K562 (cell line): ENCODE data around the gene KLHL12. TPM values are rescaled to one million over a fixed set of nuclear protein-coding genes. Genes with fewer than 3 reads are reported as not detected.

Source experiments
- ARHGAP35 ChIP-seq: fragments of 450-650 bp; IDR thresholded peaks from 2 replicates; pipeline ENCODE4 v1.6.1; 2018; ENCODE audit not compliant: partially characterized antibody
- ARID3B ChIP-seq: fragments of 250-450 bp; sonication (Bioruptor Pico); IDR thresholded peaks from 2 replicates; pipeline ENCODE4 v1.4.0; 2020; ENCODE audit warnings: borderline replicate concordance
- ASH1L ChIP-seq: fragments of 450-650 bp; IDR thresholded peaks from 2 replicates; pipeline ENCODE4 v1.6.1; 2018; ENCODE audit warnings: borderline replicate concordance, mild to moderate bottlenecking, low read depth; ENCODE audit not compliant: partially characterized antibody
- BRCA1 ChIP-seq, 2 experiments: fragments of 450-650 bp in 1 of 2; sonication (generic) in 1 of 2; formaldehyde crosslinking in 1 of 2; IDR thresholded peaks; 2 replicates each; pipeline versions ENCODE4 v1.5.0 to v1.6.1; 2017 to 2020; ENCODE audit warnings: mild to moderate bottlenecking in 1 of 2, missing genetic modification reagents in 1 of 2
- FUS ChIP-seq: fragments of 200-400 bp; formaldehyde crosslinking; optimal IDR thresholded peaks from 2 replicates; pipeline ENCODE3; 2017; ENCODE audit warnings: low read depth, low read length
- HIVEP1 ChIP-seq: fragments of 250-450 bp; sonication (Bioruptor Pico); IDR thresholded peaks from 2 replicates; pipeline ENCODE4 v1.4.0; 2020; ENCODE audit warnings: mild to moderate bottlenecking
- HNRNPL ChIP-seq: fragments of 200-400 bp; formaldehyde crosslinking; IDR thresholded peaks from 2 replicates; pipeline ENCODE4 v1.6.1; 2017; ENCODE audit warnings: low read depth, mild to moderate bottlenecking, low read length
- JUND ChIP-seq, 2 experiments: IDR thresholded peaks; 2 replicates in 1 of 2; 3 replicates in 1 of 2; pipeline ENCODE4 v1.6.1; 2011; ENCODE audit warnings: borderline replicate concordance in 2 of 2, low read depth in 2 of 2, low read length in 2 of 2, improper control_type of control experiment in 1 of 2, missing biosample characterization in 1 of 2, missing genetic modification characterization in 1 of 2, missing genetic modification reagents in 1 of 2
- PATZ1 ChIP-seq: fragments of 250-450 bp; sonication (Bioruptor Pico); IDR thresholded peaks from 2 replicates; pipeline ENCODE4 v1.5.0; 2020; ENCODE audit warnings: mild to moderate bottlenecking, borderline replicate concordance
- POLR2AphosphoS5 ChIP-seq: IDR thresholded peaks from 2 replicates; pipeline ENCODE4 v1.6.1; 2011; ENCODE audit warnings: mild to moderate bottlenecking, low read depth, low read length, moderate library complexity; ENCODE audit not compliant: control insufficient read depth, insufficient read depth
- PURB ChIP-seq: sonication (generic); formaldehyde crosslinking; IDR thresholded peaks from 2 replicates; pipeline ENCODE4 v1.9.0; 2021; ENCODE audit warnings: low read depth, mild to moderate bottlenecking, missing genetic modification reagents
- RBBP5 ChIP-seq: fragments of 200-600 bp; sonication (generic); IDR thresholded peaks from 2 replicates; pipeline ENCODE4 v1.6.1; 2012; ENCODE audit warnings: borderline replicate concordance, mild to moderate bottlenecking, low read length, control low read depth, inconsistent platforms; ENCODE audit not compliant: insufficient read depth, poor library complexity, severe bottlenecking
- RNF2 ChIP-seq: sonication (generic); IDR thresholded peaks from 2 replicates; pipeline ENCODE4 v1.6.1; 2016
- SIN3A ChIP-seq, 2 experiments: fragments of 150-350 bp in 1 of 2; IDR thresholded peaks; 2 replicates each; pipeline ENCODE4 v1.6.1; 2011 to 2016; ENCODE audit warnings: borderline replicate concordance in 2 of 2, low read depth in 2 of 2, low read length in 2 of 2, mild to moderate bottlenecking in 2 of 2, moderate library complexity in 2 of 2; ENCODE audit not compliant: control insufficient read depth in 1 of 2
- SMARCA4 ChIP-seq: fragments of 450-650 bp; IDR thresholded peaks from 2 replicates; pipeline ENCODE4 v1.6.1; 2016
- TARDBP ChIP-seq: fragments of 450-650 bp; IDR thresholded peaks from 2 replicates; pipeline ENCODE4 v1.6.1; 2016
- TEAD2 ChIP-seq: fragments of 450-650 bp; IDR thresholded peaks from 2 replicates; pipeline ENCODE4 v1.6.1; 2016; ENCODE audit warnings: missing genetic modification characterization, control low read depth, missing compliant biosample characterization
- ZNF165 ChIP-seq: fragments of 250-450 bp; sonication (Bioruptor Pico); IDR thresholded peaks from 2 replicates; pipeline ENCODE4 v1.4.0; 2020; ENCODE audit warnings: borderline replicate concordance
- ZNF212 ChIP-seq: fragments of 450-650 bp; formaldehyde crosslinking; IDR thresholded peaks from 2 replicates; pipeline ENCODE4 v1.4.0; 2020; ENCODE audit warnings: mild to moderate bottlenecking
- ZZZ3 ChIP-seq: fragments of 450-650 bp; IDR thresholded peaks from 2 replicates; pipeline ENCODE4 v1.6.1; 2016; ENCODE audit warnings: antibody characterized with exemption, mild to moderate bottlenecking, moderate library complexity
- polyA plus RNA-seq, 8 experiments: library from polyadenylated mRNA; depleted of rRNA in 4 of 8; stranded (reverse) in 5 of 8; unstranded in 3 of 8; fragments of >200 nt; fragmentation: Nextera tagmentation in 2 of 8; fragmentation: Illumina TruSeq in 1 of 8; extraction: Ambion mirVana in 2 of 8; extraction: Trizol in 1 of 8; gene quantifications; 2 replicates each; pipeline versions ENCODE4 v1.2.1 to v1.2.3, GENCODE V29; 2011 to 2014; ENCODE audit warnings: inconsistent platforms in 1 of 8, missing spikeins in 1 of 8
- total RNA-seq, 7 experiments: library from RNA; depleted of rRNA in 6 of 7; stranded (reverse); fragments of >200 nt in 6 of 7; fragmentation: Illumina TruSeq in 2 of 7; extraction: Trizol in 2 of 7; gene quantifications; 2 replicates each; pipeline versions ENCODE4 v1.2.1 to v1.2.3, GENCODE V29; 2011 to 2021; ENCODE audit warnings: low replicate concordance in 1 of 7
- TF ChIP-seq, protein P1 (sequence below), 2 experiments: IDR thresholded peaks; 2 replicates each; pipeline ENCODE4 v1.6.1; 2011; ENCODE audit warnings: borderline replicate concordance in 1 of 2, control low read depth in 1 of 2, low read depth in 1 of 2, low read length in 1 of 2, mild to moderate bottlenecking in 1 of 2, mixed read lengths in 1 of 2, moderate library complexity in 1 of 2; ENCODE audit not compliant: insufficient read depth in 1 of 2, insufficient read length in 1 of 2, poor library complexity in 1 of 2, severe bottlenecking in 1 of 2; ENCODE audit errors: extremely low read depth in 1 of 2

The KLHL12 gene
- total and polyA plus RNA-seq, 9 of the 15 experiments (the other 6 are each of a cell fraction or from before 2014, with no cell fraction given) = 23.1 to 85.1 (median 35.0) TPM

DNA sequence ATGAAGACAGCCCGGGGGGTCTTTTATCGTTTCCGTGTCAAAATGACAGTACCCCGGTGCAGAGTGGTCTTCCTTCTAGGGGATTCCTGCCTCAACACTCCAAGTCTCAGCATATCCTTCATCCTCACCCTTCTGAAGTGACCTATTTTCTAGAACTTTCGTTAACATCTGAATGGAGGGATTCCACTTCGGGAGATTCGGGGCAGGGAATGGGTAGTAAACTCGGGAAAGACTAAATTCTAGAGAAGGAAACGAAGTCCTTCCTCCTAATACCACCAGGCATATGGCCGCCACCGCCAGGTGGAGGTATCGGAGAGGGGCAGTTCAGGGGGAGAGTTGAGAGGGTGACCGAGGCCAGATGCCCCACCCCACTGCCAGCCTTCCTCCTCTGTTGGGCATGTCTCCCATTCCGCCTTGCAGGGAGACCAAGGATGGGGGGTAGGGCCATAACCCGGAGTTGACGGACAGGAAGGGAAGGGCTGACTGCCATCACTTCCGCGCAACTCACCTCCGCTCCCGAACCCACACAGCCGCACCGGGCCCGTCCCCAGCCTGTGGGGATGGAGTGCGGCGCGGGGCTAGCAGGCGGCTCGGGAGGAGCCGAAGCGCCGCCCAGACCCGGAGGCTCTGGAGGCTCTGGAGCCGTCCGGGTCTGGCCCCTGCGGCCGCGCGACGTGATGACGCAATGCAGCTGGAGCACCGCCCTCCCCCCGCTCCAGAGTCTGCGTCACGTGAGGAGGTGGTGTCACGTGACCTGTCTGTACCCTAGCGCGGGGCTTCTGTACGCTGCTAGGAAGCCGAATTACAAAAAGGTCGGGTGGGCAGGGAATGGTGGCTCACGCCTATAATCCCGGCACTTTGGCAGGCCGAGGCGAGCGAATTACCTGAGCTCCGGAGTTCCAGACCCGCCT, at the start of gene KLHL12 (continued):
- TF ChIP-seq ARHGAP35 (no peak), ZZZ3 (0 out of 2 replicates have a peak, but pooled peaks have one; percentile 15), RNF2 (peak; percentile 79), TARDBP (0 out of 2 replicates have a peak, but pooled peaks have one; percentile 23), POLR2AphosphoS5 (peak; percentile 84), RBBP5 (peak; percentile 91), HIVEP1 (no peak), BRCA1 (IDR thresholded peaks at IDR 0.05) (no peak), BRCA1 (CRISPR knock-in tag; IDR thresholded peaks at IDR 0.05) (no peak), ZNF212 (CRISPR knock-in tag) (no peak), SMARCA4 (peak; percentile 25; the same call in 1 of the 2 replicates), HNRNPL (no peak; the same call in 1 of the 2 replicates), ZNF165 (CRISPR knock-in tag) (no peak), SIN3A (IDR thresholded peaks at IDR 0.05; ENCODE audit: borderline replicate concordance in 2 of 2, control insufficient read depth in 1 of 2, low read depth in 2 of 2, low read length in 2 of 2) (peak; percentile 92 to 94), PURB (CRISPR knock-in tag) (no peak), ASH1L (no peak), JUND (IDR thresholded peaks at IDR 0.05; ENCODE audit: borderline replicate concordance, low read depth, low read length) (peak; percentile 89), JUND (tag; IDR thresholded peaks at IDR 0.05; ENCODE audit: borderline replicate concordance, low read depth, low read length) (peak; percentile 89; the same call in 2 of the 3 replicates), PATZ1 (CRISPR knock-in tag) (no peak), FUS (no peak), ARID3B (CRISPR knock-in tag) (no peak; the same call in 1 of the 2 replicates), TEAD2 (tag) (no peak)
- TF ChIP-seq, protein P1, sequence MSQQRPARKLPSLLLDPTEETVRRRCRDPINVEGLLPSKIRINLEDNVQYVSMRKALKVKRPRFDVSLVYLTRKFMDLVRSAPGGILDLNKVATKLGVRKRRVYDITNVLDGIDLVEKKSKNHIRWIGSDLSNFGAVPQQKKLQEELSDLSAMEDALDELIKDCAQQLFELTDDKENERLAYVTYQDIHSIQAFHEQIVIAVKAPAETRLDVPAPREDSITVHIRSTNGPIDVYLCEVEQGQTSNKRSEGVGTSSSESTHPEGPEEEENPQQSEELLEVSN (IDR thresholded peaks at IDR 0.05; ENCODE audit: borderline replicate concordance in 1 of 2, extremely low read depth in 1 of 2, insufficient read depth in 1 of 2, insufficient read length in 1 of 2, low read depth in 1 of 2, low read length in 1 of 2, poor library complexity in 1 of 2, severe bottlenecking in 1 of 2) = peak; percentile 53 to 91
